Transverse colon (tissue), 4 donors: ENCODE results near the gene CIB1. TPM values are rescaled to one million over a fixed set of nuclear protein-coding genes. Genes with fewer than 3 reads are reported as not detected.

Experiments
- DNase-seq: peaks from one replicate; pipeline ENCODE4 v3.0.0-alpha.2; 2019
- H3K27ac ChIP-seq, 4 donors: fragments of 200-600 bp; sonication (generic); 2 replicates each; pipeline ENCODE4 v1.5.1; 2016 to 2018; ENCODE audit warnings: inconsistent platforms in 4 of 4
- H3K27me3 ChIP-seq: fragments of 200-600 bp; sonication (generic); 2 replicates; pipeline ENCODE4 v1.5.1; 2017; ENCODE audit warnings: inconsistent platforms
- H3K36me3 ChIP-seq, 4 donors: fragments of 200-600 bp; sonication (generic); 2 replicates each; pipeline ENCODE4 v1.5.1; 2017 to 2019; ENCODE audit warnings: inconsistent platforms in 4 of 4
- H3K4me1 ChIP-seq, 4 donors: fragments of 200-600 bp; sonication (generic); 2 replicates each; pipeline ENCODE4 v1.5.1; 2017 to 2020; ENCODE audit warnings: inconsistent platforms in 4 of 4
- H3K4me3 ChIP-seq, 4 donors: fragments of 200-600 bp; sonication (generic); 1 replicate in 1 of 4; 2 replicates in 3 of 4; pipeline versions ENCODE4 v1.5.1 to v1.6.1; 2017 to 2019; ENCODE audit warnings: inconsistent platforms in 4 of 4
- H3K9me3 ChIP-seq, 2 donors: fragments of 200-600 bp; sonication (generic); 2 replicates each; pipeline ENCODE4 v1.5.1; 2017 to 2019; ENCODE audit warnings: inconsistent platforms in 2 of 2
- CTCF ChIP-seq, 5 experiments: fragments of 200-600 bp in 3 of 5; fragments of 450-650 bp in 2 of 5; sonication (generic) in 3 of 5; IDR thresholded peaks; 1 replicate in 2 of 5; 2 replicates in 3 of 5; pipeline ENCODE4 v1.5.1; 2016 to 2017; ENCODE audit warnings: antibody characterized with exemption in 5 of 5, inconsistent platforms in 3 of 5, mild to moderate bottlenecking in 2 of 5, moderate library complexity in 1 of 5
- EP300 ChIP-seq: sonication (generic); formaldehyde crosslinking; IDR thresholded peaks from one replicate; pipeline ENCODE4 v1.6.1; 2017; ENCODE audit warnings: antibody characterized with exemption, low read depth
- POLR2A ChIP-seq: fragments of 450-650 bp; IDR thresholded peaks from one replicate; pipeline ENCODE4 v1.6.1; 2016; ENCODE audit warnings: antibody characterized with exemption, mild to moderate bottlenecking, moderate library complexity
- POLR2AphosphoS5 ChIP-seq, 3 donors: sonication (generic); formaldehyde crosslinking; IDR thresholded peaks; one replicate each; pipeline ENCODE4 v1.6.1; 2016; ENCODE audit warnings: antibody characterized with exemption in 3 of 3
- WGBS, 2 donors: methylation state at CpG; one replicate each; pipeline ENCODE4 v1.1.5; 2018; ENCODE audit warnings: low coverage in 1 of 2; 5-methylcytosine and 5-hydroxymethylcytosine counted together
- in situ Hi-C, 4 donors: fragments of 200-750 bp; cut with MboI; loops; one replicate each; pipeline versions ENCODE4 v1.15.0 to v1.15.1; 2017; ENCODE audit warnings: low sequenced_read_pairs in 3 of 4, low pct_ligation_motif_present in 1 of 4, low pct_unique_long_range_greater_than_20kb in 1 of 4
- intact Hi-C: fragments of 100-400 bp; cut with DNase I; formaldehyde crosslinking; loops from one replicate; pipeline ENCODE4 v1.15.1; 2023; ENCODE audit warnings: low total_unique reads
- total RNA-seq, 4 donors: library from RNA; depleted of rRNA; stranded (reverse); fragments of >200 nt; gene quantifications; one replicate each; pipeline ENCODE4 v1.1.0, GENCODE V29; 2016

CIB1 gene
- total RNA-seq, 4 donors from 2014 or later: 38.4 to 156 (median 131) TPM

GRCh38 chr15:90270502-90271150 lies 36.9 kb upstream of the CIB1 start:
- TF ChIP-seq EP300 (no peak), CTCF (IDR thresholded peaks at IDR 0.05) (no peak)
- in situ Hi-C loops: no loop called here

GRCh38 chr15:90268415-90268814 lies 34.7 kb upstream of the CIB1 start:
- TF ChIP-seq CTCF (IDR thresholded peaks at IDR 0.05) (no peak), EP300 (no peak), POLR2AphosphoS5 (IDR thresholded peaks at IDR 0.05) (no peak), POLR2A (no peak)
- Histone ChIP-seq H3K4me1 (peaks cover 32 to 51% (median 40%) of the 10 kb centered on the region in 4 donors), H3K27me3 (no peaks in the 10 kb centered on the region), H3K4me3 (peak overlapping the region in 1 of 4 donors; percentile 69), H3K27ac (peak overlapping the region; percentile 32 to 99 (median 97)), H3K9me3 (no peaks in the 10 kb centered on the region), H3K36me3 (peaks cover 0 to 25% (median 10%) of the 10 kb centered on the region in 4 donors)
- no peak for DNase-seq
- intact Hi-C loops: no loop called here
- 25 to 35% methylated on average over 1 of the region's 1 CpG for WGBS, 2 donors
- in situ Hi-C loops: no loop called here

More at GRCh38 chr15:90270502-90271150, 36.9 kb upstream of the CIB1 start:
- WGBS, 2 donors: 88 to 93% methylated on average over 2 to 10 of the region's 10 CpGs
- intact Hi-C loops: no loop called here
- peaks cover 23 to 37% (median 30%) of the 10 kb centered on the region in 4 donors for H3K4me1 ChIP-seq
- H3K36me3 ChIP-seq: peaks cover 0 to 33% (median 13%) of the 10 kb centered on the region in 4 donors
- no peaks in the 10 kb centered on the region for H3K27me3 ChIP-seq
- H3K27ac ChIP-seq: no peak overlapping the region
- H3K9me3 ChIP-seq: no peaks in the 10 kb centered on the region
- no peak overlapping the region for H3K4me3 ChIP-seq
- DNase-seq: no peak

GRCh38 chr15:90266485-90266884 lies 32.7 kb upstream of the CIB1 start:
- intact Hi-C loops: no loop called here
- DNase-seq: peak; percentile 34
- 2 to 10% methylated on average over 15 of the region's 15 CpGs for WGBS, 2 donors
- H3K9me3 ChIP-seq: no peaks in the 10 kb centered on the region
- H3K27ac ChIP-seq: peak overlapping the region; percentile 95 to 99 (median 98)
- in situ Hi-C loops: no loop called here
- peak overlapping the region; percentile 59 to 78 (median 70) for H3K4me3 ChIP-seq
- H3K27me3 ChIP-seq: no peaks in the 10 kb centered on the region
- TF ChIP-seq EP300 (no peak), POLR2AphosphoS5 (IDR thresholded peaks at IDR 0.05) (peak in 1 of 3 donors; percentile 17), CTCF (IDR thresholded peaks at IDR 0.05) (no peak), POLR2A (no peak)
- peaks cover 0 to 21% (median 4%) of the 10 kb centered on the region in 4 donors for H3K36me3 ChIP-seq
- peaks cover 32 to 56% (median 40%) of the 10 kb centered on the region in 4 donors for H3K4me1 ChIP-seq

DNA sequence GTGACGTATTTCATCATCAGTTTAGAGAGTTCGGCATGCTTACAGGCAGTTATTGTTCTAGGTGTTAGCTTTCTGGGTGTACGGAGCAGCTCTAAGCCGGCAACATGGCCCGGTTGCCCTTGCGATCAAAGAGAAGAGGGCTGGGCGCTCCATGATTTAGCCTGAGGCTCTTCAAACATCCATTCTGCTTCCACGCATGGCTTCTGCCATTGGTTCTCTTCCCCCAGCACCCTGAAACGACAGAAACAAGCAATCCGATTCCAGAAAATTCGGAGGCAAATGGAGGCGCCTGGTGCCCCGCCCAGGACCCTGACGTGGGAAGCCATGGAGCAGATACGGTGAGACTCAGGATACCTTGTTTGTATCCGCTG lies 32.3 kb upstream of the CIB1 start:
- DNase-seq: peak; percentile 40
- H3K9me3 ChIP-seq: no peaks in the 10 kb centered on the region
- intact Hi-C loops: no loop called here
- 4% methylated on average over 14 of the region's 16 CpGs; no CpG with 5 or more reads in 1 of the 2 donors for WGBS, 2 donors
- no peaks in the 10 kb centered on the region for H3K27me3 ChIP-seq
- in situ Hi-C loops: no loop called here
- peak overlapping the region; percentile 95 to 99 (median 98) for H3K27ac ChIP-seq
- no peak for TF ChIP-seq POLR2AphosphoS5 (IDR thresholded peaks at IDR 0.05)
- no peak for TF ChIP-seq POLR2A
- no peak for TF ChIP-seq CTCF (IDR thresholded peaks at IDR 0.05)
- TF ChIP-seq EP300: no peak
- peak overlapping the region; percentile 59 to 78 (median 70) for H3K4me3 ChIP-seq
- H3K36me3 ChIP-seq: peaks cover 0 to 17% (median 3%) of the 10 kb centered on the region in 4 donors
- peaks cover 32 to 56% (median 40%) of the 10 kb centered on the region in 4 donors for H3K4me1 ChIP-seq
